WTC11 (cell line): ENCODE measurements around the gene EXD3. TPM values are rescaled to one million over a fixed set of nuclear protein-coding genes. Genes with fewer than 3 reads are reported as not detected.

ENCODE experiments used
- ATAC-seq: fragments of 200-7000 bp; cut with Tn5 transposase; 2 replicates; pipeline ENCODE4 v1.10.0; 2021; ENCODE audit warnings: mild to moderate bottlenecking, moderate library complexity
- CTCF ChIA-PET: fragments of 300-600 bp; sonication (Branson Sonifier 250); formaldehyde crosslinking; loops from one replicate; lab custom pipeline; 2021; ENCODE audit warnings: antibody characterized with exemption; lab: Charles Lee
- POLR2A ChIA-PET: fragments of 350-600 bp; sonication (Branson Sonifier 250); formaldehyde crosslinking; loops from one replicate; lab custom pipeline; 2021; ENCODE audit warnings: antibody characterized with exemption; lab: Charles Lee
- DNase-seq: peaks from one replicate; pipeline ENCODE4 v3.0.0; 2021; ENCODE audit warnings: low spot score
- H3K27ac Mint-ChIP-seq: 2 replicates; pipeline ENCODE4 v1.8.0; 2021; ENCODE audit warnings: mixed read lengths
- H3K27me3 Mint-ChIP-seq: 2 replicates; pipeline ENCODE4 v1.8.0; 2021; ENCODE audit warnings: low read depth, mild to moderate bottlenecking, moderate library complexity, mixed read lengths
- H3K36me3 Mint-ChIP-seq: 2 replicates; pipeline ENCODE4 v1.8.0; 2021; ENCODE audit warnings: mixed read lengths
- H3K4me1 Mint-ChIP-seq: 2 replicates; pipeline ENCODE4 v1.8.0; 2022; ENCODE audit warnings: mixed read lengths
- H3K4me3 Mint-ChIP-seq: 2 replicates; pipeline ENCODE4 v1.8.0; 2021; ENCODE audit warnings: mild to moderate bottlenecking, moderate library complexity, mixed read lengths
- H3K9me3 Mint-ChIP-seq: 2 replicates; pipeline ENCODE4 v1.8.0; 2021; ENCODE audit warnings: mixed read lengths
- CREB1 ChIP-seq: sonication (generic); formaldehyde crosslinking; IDR thresholded peaks from 2 replicates; pipeline ENCODE4 v1.8.0; 2023; ENCODE audit warnings: mild to moderate bottlenecking, missing genetic modification reagents
- CREM ChIP-seq: sonication (generic); formaldehyde crosslinking; IDR thresholded peaks from 2 replicates; pipeline ENCODE4 v1.8.1; 2022; ENCODE audit warnings: mild to moderate bottlenecking, missing genetic modification reagents, moderate library complexity
- MXD4 ChIP-seq: fragments of 250-450 bp; sonication (Bioruptor Pico); IDR thresholded peaks from 2 replicates; pipeline ENCODE4 v1.8.0; 2021; ENCODE audit warnings: mild to moderate bottlenecking, moderate library complexity, borderline replicate concordance
- NFATC4 ChIP-seq: fragments of 250-450 bp; sonication (Bioruptor Pico); IDR thresholded peaks from 2 replicates; pipeline ENCODE4 v1.9.0; 2021; ENCODE audit warnings: mild to moderate bottlenecking
- NR1H2 ChIP-seq: sonication (generic); formaldehyde crosslinking; IDR thresholded peaks from 2 replicates; pipeline ENCODE4 v1.9.0; 2021; ENCODE audit warnings: mild to moderate bottlenecking, moderate library complexity, missing genetic modification reagents
- NR2C2 ChIP-seq: sonication (generic); formaldehyde crosslinking; IDR thresholded peaks from 2 replicates; pipeline ENCODE4 v1.8.0; 2022; ENCODE audit warnings: mild to moderate bottlenecking, missing genetic modification reagents
- PRRX2 ChIP-seq: fragments of 250-450 bp; sonication (Bioruptor Pico); IDR thresholded peaks from 2 replicates; pipeline ENCODE4 v1.8.0; 2021; ENCODE audit warnings: mild to moderate bottlenecking
- TEAD1 ChIP-seq: sonication (generic); formaldehyde crosslinking; IDR thresholded peaks from 2 replicates; pipeline ENCODE4 v1.8.0; 2022; ENCODE audit warnings: mild to moderate bottlenecking, missing genetic modification reagents
- ZBTB21 ChIP-seq: sonication (generic); formaldehyde crosslinking; IDR thresholded peaks from 2 replicates; pipeline ENCODE4 v1.8.1; 2023; ENCODE audit warnings: mild to moderate bottlenecking, missing genetic modification reagents, borderline replicate concordance
- ZNF232 ChIP-seq: sonication (generic); formaldehyde crosslinking; IDR thresholded peaks from 2 replicates; pipeline ENCODE4 v1.8.0; 2022; ENCODE audit warnings: mild to moderate bottlenecking, missing genetic modification reagents
- total RNA-seq: library from RNA; stranded (reverse); gene quantifications from 3 replicates; pipeline ENCODE4 v1.2.3, GENCODE V29; 2021
- TF ChIP-seq, protein P1 (sequence below): sonication (generic); formaldehyde crosslinking; IDR thresholded peaks from 2 replicates; pipeline ENCODE4 v1.8.1; 2022; ENCODE audit warnings: low read depth, missing genetic modification reagents, borderline replicate concordance
- TF ChIP-seq, protein P2 (sequence below): sonication (generic); formaldehyde crosslinking; IDR thresholded peaks from 2 replicates; pipeline ENCODE4 v1.8.1; 2023; ENCODE audit warnings: mild to moderate bottlenecking, missing genetic modification reagents
- TF ChIP-seq, protein P3 (sequence below): sonication (generic); formaldehyde crosslinking; IDR thresholded peaks from 2 replicates; pipeline ENCODE4 v1.8.1; 2023; ENCODE audit warnings: mild to moderate bottlenecking, missing genetic modification reagents

The EXD3 gene
- total RNA-seq, 1 experiment from 2014 or later, result 21.2 TPM

DNA sequence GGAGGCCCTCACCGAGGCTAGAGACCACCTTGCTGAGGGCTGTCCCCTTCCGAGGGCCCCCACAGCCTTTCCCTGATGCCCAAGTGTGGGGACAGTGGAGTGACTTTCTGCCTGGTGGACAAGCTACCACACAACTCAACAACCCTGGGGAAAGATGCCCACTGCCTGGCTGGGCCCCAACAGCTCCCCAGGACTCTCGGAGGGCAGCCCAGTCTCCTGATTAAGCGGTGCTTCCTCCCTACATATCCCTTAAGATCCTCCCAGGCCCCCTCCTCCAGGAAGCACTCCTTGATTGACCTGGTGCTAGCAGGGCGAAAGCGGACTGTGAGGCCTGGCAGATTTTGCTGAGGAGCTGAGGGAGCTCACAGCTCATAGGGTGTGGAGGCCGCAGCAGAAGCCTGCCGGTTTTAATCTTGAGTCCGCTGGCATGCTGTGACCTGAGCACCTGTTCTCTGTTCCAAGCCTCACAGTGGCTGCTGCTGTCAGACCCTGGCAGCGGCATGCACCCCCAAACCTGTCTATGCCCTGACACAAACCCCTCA lies 34.0 kb upstream of the EXD3 start (continued):
- no peak for TF ChIP-seq CREB1 (CRISPR knock-in tag)

DNA sequence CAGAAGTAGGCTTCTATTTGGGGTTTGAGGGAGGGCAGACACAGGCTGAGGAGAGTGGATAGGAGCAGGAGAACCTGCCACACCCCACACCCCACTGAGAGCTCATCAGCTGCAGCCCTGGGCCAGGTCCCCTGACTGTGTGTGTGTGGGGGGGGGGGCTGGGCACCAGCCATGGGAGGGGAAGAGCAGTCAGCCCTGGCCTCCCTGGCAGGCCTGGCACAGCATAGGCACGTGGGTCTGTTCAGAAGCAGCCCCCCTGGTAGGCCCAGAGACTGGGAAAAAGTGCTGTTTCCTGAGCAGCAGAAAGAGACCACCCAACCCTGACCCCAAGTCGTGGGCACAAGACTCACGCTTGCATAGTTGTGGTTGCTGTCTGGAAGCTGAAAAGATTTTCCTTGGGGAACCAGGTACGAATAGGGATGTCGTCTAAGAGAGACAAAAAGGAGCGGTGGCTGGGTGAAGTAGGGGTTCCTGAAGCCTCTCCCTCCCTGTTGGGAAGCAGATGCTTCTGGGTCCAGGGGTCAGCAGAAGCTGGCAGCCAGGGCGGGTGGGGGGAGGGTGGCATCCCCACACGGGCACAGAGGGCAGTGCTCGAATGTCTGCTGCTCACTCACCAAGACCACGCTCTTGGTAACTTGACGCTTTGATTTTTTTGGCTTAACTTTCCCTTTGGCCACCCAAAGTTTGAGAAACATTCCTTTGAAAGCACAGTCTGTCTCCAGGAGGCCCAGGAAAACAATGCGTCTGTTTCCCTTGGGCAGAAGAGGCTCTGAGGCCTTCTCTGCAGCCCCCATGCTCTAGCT lies 33.3 kb upstream of the EXD3 start:
- ChIA-PET CTCF (interaction anchor here (1.0 to 1.6 kb wide), 2 partner anchors 11 to 170 kb away, joined by 3 to 5 read pairs; no protein-coding TSS in a partner anchor), POLR2A (no interaction called here)
- TF ChIP-seq, protein P1, sequence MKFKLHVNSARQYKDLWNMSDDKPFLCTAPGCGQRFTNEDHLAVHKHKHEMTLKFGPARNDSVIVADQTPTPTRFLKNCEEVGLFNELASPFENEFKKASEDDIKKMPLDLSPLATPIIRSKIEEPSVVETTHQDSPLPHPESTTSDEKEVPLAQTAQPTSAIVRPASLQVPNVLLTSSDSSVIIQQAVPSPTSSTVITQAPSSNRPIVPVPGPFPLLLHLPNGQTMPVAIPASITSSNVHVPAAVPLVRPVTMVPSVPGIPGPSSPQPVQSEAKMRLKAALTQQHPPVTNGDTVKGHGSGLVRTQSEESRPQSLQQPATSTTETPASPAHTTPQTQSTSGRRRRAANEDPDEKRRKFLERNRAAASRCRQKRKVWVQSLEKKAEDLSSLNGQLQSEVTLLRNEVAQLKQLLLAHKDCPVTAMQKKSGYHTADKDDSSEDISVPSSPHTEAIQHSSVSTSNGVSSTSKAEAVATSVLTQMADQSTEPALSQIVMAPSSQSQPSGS, result no peak
- TF ChIP-seq ZBTB21 (CRISPR knock-in tag) (no peak), ZNF232 (CRISPR knock-in tag) (no peak), NR1H2 (CRISPR knock-in tag) (no peak), PRRX2 (CRISPR knock-in tag) (no peak), TEAD1 (no peak), MXD4 (no peak), NFATC4 (CRISPR knock-in tag) (no peak), CREB1 (CRISPR knock-in tag) (no peak), CREM (no peak)
- TF ChIP-seq, protein P2, sequence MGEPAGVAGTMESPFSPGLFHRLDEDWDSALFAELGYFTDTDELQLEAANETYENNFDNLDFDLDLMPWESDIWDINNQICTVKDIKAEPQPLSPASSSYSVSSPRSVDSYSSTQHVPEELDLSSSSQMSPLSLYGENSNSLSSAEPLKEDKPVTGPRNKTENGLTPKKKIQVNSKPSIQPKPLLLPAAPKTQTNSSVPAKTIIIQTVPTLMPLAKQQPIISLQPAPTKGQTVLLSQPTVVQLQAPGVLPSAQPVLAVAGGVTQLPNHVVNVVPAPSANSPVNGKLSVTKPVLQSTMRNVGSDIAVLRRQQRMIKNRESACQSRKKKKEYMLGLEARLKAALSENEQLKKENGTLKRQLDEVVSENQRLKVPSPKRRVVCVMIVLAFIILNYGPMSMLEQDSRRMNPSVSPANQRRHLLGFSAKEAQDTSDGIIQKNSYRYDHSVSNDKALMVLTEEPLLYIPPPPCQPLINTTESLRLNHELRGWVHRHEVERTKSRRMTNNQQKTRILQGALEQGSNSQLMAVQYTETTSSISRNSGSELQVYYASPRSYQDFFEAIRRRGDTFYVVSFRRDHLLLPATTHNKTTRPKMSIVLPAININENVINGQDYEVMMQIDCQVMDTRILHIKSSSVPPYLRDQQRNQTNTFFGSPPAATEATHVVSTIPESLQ (CRISPR knock-in tag), result no peak
- TF ChIP-seq, all 79 proteins: peak for 0
- no peak for ATAC-seq
- Mint-ChIP-seq H3K27me3 (no peaks in the 10 kb centered on the region), H3K4me1 (peaks cover 6% of the 10 kb centered on the region), H3K9me3 (no peaks in the 10 kb centered on the region), H3K36me3 (peaks cover 3% of the 10 kb centered on the region; the same call in 1 of the 2 replicates), H3K4me3 (no peak overlapping the region), H3K27ac (no peak overlapping the region)
- no peak for DNase-seq

DNA sequence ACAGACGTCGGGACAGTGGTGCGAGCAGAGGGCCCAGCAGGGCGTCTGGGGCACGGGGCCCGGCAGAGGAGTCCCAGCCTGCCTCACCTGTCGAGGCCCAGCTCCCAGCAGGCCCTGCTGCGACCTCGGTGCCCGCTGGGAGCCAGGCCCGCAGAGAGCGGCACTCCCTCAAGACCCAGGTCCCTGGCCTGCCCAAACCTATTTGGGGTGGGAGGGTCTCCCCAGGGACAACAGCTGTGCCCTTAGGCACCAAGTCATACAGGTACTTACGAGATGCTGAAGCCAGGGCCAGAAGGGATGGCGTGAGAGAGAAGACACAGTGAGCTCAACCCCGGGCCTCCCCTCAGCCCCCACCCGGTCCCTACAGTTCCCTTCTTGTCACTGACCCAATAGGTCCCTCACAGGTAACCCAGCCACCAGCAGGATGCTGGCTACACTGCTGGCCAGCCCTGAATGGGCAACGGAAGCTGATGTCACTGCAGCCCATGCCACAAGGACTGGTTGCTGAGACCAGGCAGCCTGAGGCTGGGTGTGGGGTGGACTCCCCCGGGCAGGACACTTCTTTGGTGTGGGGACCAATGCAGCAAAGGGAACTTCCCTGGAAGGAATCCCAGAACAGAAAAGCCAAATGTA lies 32.5 kb upstream of the EXD3 start:
- H3K4me3 Mint-ChIP-seq, result no peak overlapping the region
- H3K27ac Mint-ChIP-seq, result no peak overlapping the region
- no peaks in the 10 kb centered on the region for H3K27me3 Mint-ChIP-seq
- ATAC-seq (no peak), DNase-seq (peak; percentile 22)
- no peak for TF ChIP-seq NR2C2 (CRISPR knock-in tag)
- TF ChIP-seq, protein P3, sequence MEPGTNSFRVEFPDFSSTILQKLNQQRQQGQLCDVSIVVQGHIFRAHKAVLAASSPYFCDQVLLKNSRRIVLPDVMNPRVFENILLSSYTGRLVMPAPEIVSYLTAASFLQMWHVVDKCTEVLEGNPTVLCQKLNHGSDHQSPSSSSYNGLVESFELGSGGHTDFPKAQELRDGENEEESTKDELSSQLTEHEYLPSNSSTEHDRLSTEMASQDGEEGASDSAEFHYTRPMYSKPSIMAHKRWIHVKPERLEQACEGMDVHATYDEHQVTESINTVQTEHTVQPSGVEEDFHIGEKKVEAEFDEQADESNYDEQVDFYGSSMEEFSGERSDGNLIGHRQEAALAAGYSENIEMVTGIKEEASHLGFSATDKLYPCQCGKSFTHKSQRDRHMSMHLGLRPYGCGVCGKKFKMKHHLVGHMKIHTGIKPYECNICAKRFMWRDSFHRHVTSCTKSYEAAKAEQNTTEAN, result no peak
- peaks cover 6% of the 10 kb centered on the region for H3K4me1 Mint-ChIP-seq
- POLR2A ChIA-PET, result interaction anchor here (1.1 to 2.6 kb wide), 2 partner anchors 33 to 135 kb away, joined by 3 to 11 read pairs; partner anchors contain the start of genes EXD3 and NOXA1
- CTCF ChIA-PET, result no interaction called here
- peaks cover 3% of the 10 kb centered on the region; the same call in 1 of the 2 replicates for H3K36me3 Mint-ChIP-seq
- H3K9me3 Mint-ChIP-seq, result no peaks in the 10 kb centered on the region
